LNCAP (cell line): Measurements from ENCODE around the gene PAPSS2.

Experiments used
- TF ChIP-seq, protein P1 (sequence below): fragments of 450-650 bp; IDR thresholded peaks from 2 replicates; pipeline ENCODE4 v1.5.1; 2017; ENCODE audit warnings: mild to moderate bottlenecking

PAPSS2 gene

DNA sequence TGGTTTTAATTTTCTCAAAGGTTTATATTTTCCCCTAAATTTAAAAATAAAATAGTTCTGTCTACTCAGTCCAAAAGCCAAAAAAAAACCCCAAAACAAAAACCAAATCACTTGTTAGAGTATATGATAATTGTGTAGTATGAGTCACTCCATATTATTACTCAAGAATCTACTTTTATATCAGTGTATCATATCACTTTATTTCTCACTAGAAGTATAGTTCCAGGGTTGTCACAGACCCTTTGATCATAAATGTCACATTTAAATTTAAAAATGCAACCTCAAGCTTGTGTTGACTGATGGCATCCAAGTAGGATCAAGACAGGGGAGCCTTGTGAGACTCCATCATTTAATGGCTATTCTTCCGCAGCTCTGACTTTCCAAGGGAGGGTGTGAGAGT is 61.0 kb downstream of the PAPSS2 start:
- TF ChIP-seq, protein P1, sequence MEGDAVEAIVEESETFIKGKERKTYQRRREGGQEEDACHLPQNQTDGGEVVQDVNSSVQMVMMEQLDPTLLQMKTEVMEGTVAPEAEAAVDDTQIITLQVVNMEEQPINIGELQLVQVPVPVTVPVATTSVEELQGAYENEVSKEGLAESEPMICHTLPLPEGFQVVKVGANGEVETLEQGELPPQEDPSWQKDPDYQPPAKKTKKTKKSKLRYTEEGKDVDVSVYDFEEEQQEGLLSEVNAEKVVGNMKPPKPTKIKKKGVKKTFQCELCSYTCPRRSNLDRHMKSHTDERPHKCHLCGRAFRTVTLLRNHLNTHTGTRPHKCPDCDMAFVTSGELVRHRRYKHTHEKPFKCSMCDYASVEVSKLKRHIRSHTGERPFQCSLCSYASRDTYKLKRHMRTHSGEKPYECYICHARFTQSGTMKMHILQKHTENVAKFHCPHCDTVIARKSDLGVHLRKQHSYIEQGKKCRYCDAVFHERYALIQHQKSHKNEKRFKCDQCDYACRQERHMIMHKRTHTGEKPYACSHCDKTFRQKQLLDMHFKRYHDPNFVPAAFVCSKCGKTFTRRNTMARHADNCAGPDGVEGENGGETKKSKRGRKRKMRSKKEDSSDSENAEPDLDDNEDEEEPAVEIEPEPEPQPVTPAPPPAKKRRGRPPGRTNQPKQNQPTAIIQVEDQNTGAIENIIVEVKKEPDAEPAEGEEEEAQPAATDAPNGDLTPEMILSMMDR, result no peak

DNA sequence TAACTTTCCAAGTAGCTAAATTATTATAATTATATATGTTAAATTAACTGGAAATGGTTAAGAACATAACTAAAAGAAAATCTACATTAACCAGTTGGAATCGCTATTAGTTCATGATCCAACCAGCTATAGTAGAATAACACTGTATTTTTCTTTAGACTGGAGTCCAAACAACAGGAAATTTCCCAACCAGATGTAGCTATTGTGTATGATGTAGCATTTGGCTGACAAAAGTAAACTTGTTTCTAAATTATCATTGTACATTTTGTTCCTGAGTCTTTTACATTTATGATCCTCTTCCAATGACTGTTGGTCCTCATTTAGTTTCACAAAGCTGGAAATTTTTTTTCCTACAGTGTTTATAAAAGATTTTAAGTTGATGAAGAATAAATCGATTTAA is 62.1 kb downstream of the PAPSS2 start:
- TF ChIP-seq, protein P1, result no peak

DNA sequence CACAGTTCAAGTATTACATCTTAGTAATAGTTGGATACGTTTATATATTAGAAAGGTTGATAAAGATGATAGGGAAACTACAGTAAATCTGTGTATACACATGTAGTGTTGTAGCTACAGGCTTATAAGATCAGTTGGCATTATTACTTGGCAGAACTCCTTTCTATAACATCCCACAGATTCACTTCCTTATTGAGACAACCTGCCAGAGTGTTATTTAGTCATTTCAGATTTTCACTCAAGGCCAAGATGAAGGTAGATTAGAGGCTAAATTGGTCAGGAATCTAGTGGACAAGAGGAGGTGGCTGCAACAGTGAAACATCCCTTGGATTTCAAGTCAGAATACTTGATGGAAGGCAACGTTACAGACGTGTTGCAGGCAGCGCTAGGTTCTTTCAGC is 63.0 kb downstream of the PAPSS2 start:
- TF ChIP-seq, protein P1, result no peak

DNA sequence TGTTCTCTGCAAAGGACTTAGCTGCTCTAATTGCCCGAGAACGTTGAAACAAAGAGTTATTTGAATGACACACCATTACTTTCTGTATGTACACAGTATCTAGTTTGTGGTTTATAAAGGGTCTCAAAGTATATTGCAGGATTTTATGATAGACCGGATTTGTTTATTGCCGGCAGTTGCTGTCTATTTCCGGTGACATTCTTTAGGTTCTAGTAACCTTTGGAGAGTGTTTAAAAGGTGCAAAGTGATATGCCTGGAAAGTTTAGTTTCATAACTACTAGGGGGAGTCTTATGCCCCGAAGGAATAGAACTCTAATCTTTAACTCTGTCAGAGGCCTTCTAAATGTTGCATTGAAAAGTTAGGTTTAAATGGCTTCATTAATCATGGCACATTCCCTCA is 63.8 kb downstream of the PAPSS2 start:
- TF ChIP-seq, protein P1, result no peak

DNA sequence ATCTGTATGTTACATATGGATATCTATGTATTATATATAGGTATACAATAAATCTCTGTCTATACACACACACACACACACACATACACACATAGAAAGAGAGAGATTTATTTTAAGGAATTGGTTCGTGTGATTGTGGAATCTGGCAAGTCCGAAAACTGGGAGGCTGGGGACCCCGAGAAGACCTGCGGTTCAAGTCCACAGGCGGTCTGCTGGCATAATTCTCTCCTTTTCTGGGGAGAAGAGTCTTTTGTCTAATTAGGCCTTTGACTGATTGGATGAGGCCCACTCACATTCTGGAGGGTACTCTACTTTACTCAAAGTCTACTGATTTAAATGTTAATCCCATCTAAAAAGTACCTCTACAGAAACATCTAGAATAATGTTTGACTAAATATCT is 65.1 kb downstream of the PAPSS2 start:
- TF ChIP-seq, protein P1, result no peak

DNA sequence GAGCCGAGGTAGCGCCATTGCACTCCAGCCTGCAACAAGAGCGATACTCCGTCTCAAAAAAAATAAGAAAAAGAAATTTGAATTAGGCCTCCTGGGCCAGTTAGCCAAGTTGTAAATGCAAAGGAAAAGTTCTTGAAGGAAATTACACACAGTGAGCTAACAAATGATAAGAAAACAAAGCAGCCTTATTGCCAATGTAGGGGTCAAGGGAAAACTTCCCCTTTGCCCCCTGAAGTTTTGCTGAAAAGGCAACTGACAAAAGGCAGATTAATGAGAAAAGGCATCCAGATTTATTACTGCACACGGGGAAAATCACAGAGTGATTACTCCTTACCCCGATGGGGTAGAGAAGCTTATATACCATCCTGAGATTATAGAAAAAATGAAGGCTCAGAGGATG is 70.3 kb downstream of the PAPSS2 start:
- TF ChIP-seq, protein P1, result no peak

DNA sequence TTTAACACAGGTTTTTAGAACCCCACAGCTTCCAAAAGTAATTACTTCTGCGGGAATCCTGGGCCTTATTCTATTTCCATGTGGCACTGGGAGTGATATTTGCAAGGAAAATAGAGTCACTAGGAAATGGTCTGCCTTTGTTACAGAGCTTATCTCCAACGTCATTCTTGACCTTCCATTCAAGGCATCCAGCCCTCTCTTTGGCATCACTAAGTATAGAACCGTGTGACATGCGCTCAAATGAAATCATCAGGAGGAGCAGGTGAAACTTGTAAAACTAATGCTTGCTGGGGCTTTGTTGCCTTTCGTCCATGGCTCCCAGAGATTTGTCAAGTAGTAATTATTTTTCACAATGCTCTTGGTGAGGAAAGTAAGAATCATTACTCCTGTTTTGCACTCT is 73.4 kb downstream of the PAPSS2 start:
- TF ChIP-seq, protein P1, result no peak
